CD4-positive, alpha-beta T cell (primary cell): ENCODE measurements around the gene LRRTM4. TPM values are rescaled to one million over a fixed set of nuclear protein-coding genes. Genes with fewer than 3 reads are reported as not detected.

Source experiments
- ATAC-seq: fragments of 200-7000 bp; cut with Tn5 transposase; one replicate; pipeline ENCODE4 v1.10.0; 2022; ENCODE audit warnings: mild to moderate bottlenecking; ENCODE audit not compliant: poor library complexity
- CTCF ChIA-PET: fragments of 350-600 bp; sonication (Branson Sonifier 250); formaldehyde crosslinking; loops from one replicate; lab custom pipeline; 2021; ENCODE audit warnings: antibody characterized with exemption, inconsistent platforms; lab: Charles Lee
- POLR2A ChIA-PET: fragments of 350-600 bp; sonication (Branson Sonifier 250); formaldehyde crosslinking; loops from one replicate; lab custom pipeline; 2021; ENCODE audit warnings: antibody characterized with exemption, inconsistent platforms; lab: Charles Lee
- DNase-seq, 14 experiments: peaks; one replicate each; pipeline ENCODE4 v3.0.0-alpha.2; 2013 to 2020; ENCODE audit warnings: mixed read lengths in 2 of 14
- H3K27ac ChIP-seq, 2 donors: one replicate each; pipeline versions ENCODE4 v1.5.1 to v1.7.0; 2013; ENCODE audit warnings: low read length in 2 of 2, low read depth in 1 of 2, mild to moderate bottlenecking in 1 of 2
- H3K27me3 ChIP-seq, 2 experiments: 1 replicate in 1 of 2; 2 replicates in 1 of 2; pipeline versions ENCODE4 v1.6.1 to v1.7.0; 2013; ENCODE audit warnings: low read length in 2 of 2, control low read depth in 1 of 2, mild to moderate bottlenecking in 1 of 2, moderate library complexity in 1 of 2; ENCODE audit not compliant: insufficient read depth in 2 of 2, control insufficient read depth in 1 of 2
- H3K36me3 ChIP-seq: one replicate; pipeline ENCODE4 v1.6.1; 2013; ENCODE audit warnings: low read length, control low read depth; ENCODE audit not compliant: insufficient read depth
- H3K4me1 ChIP-seq: one replicate; pipeline ENCODE4 v1.6.1; 2013; ENCODE audit warnings: low read length, control low read depth; ENCODE audit not compliant: insufficient read depth
- H3K4me3 ChIP-seq: one replicate; pipeline ENCODE4 v1.5.1; 2013; ENCODE audit warnings: mild to moderate bottlenecking, low read length, moderate library complexity
- H3K9me3 ChIP-seq, 2 experiments: 1 replicate in 1 of 2; 2 replicates in 1 of 2; pipeline versions ENCODE4 v1.6.1 to v1.7.0; 2013; ENCODE audit warnings: low read length in 2 of 2, mild to moderate bottlenecking in 2 of 2, control low read depth in 1 of 2, moderate library complexity in 1 of 2; ENCODE audit not compliant: control insufficient read depth in 1 of 2, insufficient read depth in 1 of 2
- H3K27ac Mint-ChIP-seq: one replicate; pipeline ENCODE4 v1.8.0; 2020; ENCODE audit warnings: mixed read lengths
- H3K27me3 Mint-ChIP-seq: one replicate; pipeline ENCODE4 v1.8.0; 2021; ENCODE audit warnings: mixed read lengths
- H3K36me3 Mint-ChIP-seq: one replicate; pipeline ENCODE4 v1.8.0; 2021; ENCODE audit warnings: low read depth, mixed read lengths
- H3K4me1 Mint-ChIP-seq: one replicate; pipeline ENCODE4 v1.8.0; 2021; ENCODE audit warnings: low read depth, mixed read lengths
- H3K4me3 Mint-ChIP-seq: one replicate; pipeline ENCODE4 v1.8.0; 2020; ENCODE audit warnings: mild to moderate bottlenecking, mixed read lengths
- H3K9me3 Mint-ChIP-seq: one replicate; pipeline ENCODE4 v1.8.0; 2020; ENCODE audit warnings: mixed read lengths
- intact Hi-C, 2 experiments: fragments of 100-400 bp; cut with DNase I in 1 of 2; cut with micrococcal nuclease in 1 of 2; formaldehyde crosslinking; loops; one replicate each; pipeline versions ENCODE4 v1.15.1 to v1.9.0; 2023 to 2025; cut with DNase I, micrococcal nuclease
- total RNA-seq, 174 experiments: library from RNA in 2 of 174; stranded (reverse) in 2 of 174; gene quantifications; one replicate each; pipeline ENCODE4 v1.2.3 and lab custom pipeline; 2021 to 2026
- TF ChIP-seq, protein P1 (sequence below): fragments of 200-600 bp; IDR thresholded peaks from one replicate; pipeline ENCODE4 v1.8.0; 2022; ENCODE audit warnings: antibody characterized with exemption, mild to moderate bottlenecking

Gene LRRTM4
- total RNA-seq, 2 experiments from 2014 or later = not detected

DNA sequence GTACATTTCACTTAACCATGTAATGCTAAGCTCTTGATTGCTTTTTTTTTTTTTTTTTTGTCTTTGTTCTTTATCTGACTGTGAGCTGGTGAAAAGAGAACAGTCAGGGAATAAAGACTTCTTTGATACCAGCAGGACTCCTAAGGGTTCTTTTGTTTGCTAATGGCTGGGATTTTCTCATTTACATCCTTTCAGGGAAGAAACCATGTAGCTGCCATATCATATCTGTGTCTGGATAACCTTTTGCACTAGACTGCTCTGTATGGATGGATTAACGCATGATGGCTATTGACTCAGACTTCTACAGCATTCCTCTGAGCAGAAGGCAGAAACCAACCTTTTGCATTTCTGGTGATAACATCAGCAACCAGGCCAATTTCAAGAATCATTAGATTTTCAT lies 504.0 kb downstream of the LRRTM4 start:
- ChIA-PET POLR2A (no interaction called here), CTCF (no interaction called here)
- TF ChIP-seq, protein P1, sequence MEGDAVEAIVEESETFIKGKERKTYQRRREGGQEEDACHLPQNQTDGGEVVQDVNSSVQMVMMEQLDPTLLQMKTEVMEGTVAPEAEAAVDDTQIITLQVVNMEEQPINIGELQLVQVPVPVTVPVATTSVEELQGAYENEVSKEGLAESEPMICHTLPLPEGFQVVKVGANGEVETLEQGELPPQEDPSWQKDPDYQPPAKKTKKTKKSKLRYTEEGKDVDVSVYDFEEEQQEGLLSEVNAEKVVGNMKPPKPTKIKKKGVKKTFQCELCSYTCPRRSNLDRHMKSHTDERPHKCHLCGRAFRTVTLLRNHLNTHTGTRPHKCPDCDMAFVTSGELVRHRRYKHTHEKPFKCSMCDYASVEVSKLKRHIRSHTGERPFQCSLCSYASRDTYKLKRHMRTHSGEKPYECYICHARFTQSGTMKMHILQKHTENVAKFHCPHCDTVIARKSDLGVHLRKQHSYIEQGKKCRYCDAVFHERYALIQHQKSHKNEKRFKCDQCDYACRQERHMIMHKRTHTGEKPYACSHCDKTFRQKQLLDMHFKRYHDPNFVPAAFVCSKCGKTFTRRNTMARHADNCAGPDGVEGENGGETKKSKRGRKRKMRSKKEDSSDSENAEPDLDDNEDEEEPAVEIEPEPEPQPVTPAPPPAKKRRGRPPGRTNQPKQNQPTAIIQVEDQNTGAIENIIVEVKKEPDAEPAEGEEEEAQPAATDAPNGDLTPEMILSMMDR = no peak
- Histone ChIP-seq H3K27ac (no peak overlapping the region), H3K4me3 (no peak overlapping the region), H3K4me1 (no peaks in the 10 kb centered on the region), H3K36me3 (no peaks in the 10 kb centered on the region), H3K27me3 (no peaks in the 10 kb centered on the region), H3K9me3 (peaks cover 0 to 7% of the 10 kb centered on the region in 2 experiments)
- Mint-ChIP-seq H3K36me3 (no peaks in the 10 kb centered on the region), H3K27ac (no peak overlapping the region), H3K4me3 (no peak overlapping the region), H3K27me3 (no peaks in the 10 kb centered on the region), H3K4me1 (no peaks in the 10 kb centered on the region), H3K9me3 (peaks cover 5% of the 10 kb centered on the region)
- intact Hi-C loops = no loop called here
- no peak for DNase-seq
- no peak for ATAC-seq

DNA sequence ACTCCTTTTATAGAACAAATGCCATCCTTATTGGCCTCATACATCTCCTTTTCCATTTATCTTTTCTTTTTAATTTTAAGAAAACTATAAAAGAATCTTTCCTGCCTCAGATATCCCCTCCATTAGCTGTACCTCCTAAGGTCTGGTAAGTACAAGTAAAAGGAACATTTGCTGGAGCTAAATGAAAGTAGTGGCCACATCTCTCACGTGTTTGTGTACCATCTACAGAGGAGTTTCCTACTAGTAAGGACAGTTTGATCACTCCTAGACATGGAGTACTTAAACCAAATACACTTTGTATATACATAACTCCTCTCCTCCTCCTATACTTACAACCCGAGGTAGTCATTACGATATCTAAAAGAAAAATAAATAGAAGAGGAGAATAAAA lies 504.8 kb downstream of the LRRTM4 start:
- Mint-ChIP-seq H3K27me3 (no peaks in the 10 kb centered on the region), H3K27ac (no peak overlapping the region), H3K4me1 (no peaks in the 10 kb centered on the region), H3K4me3 (no peak overlapping the region), H3K36me3 (no peaks in the 10 kb centered on the region), H3K9me3 (peaks cover 5% of the 10 kb centered on the region)
- Histone ChIP-seq H3K27me3 (no peaks in the 10 kb centered on the region), H3K36me3 (no peaks in the 10 kb centered on the region), H3K4me3 (no peak overlapping the region), H3K27ac (no peak overlapping the region), H3K9me3 (peaks cover 0 to 7% of the 10 kb centered on the region in 2 experiments), H3K4me1 (no peaks in the 10 kb centered on the region)
- intact Hi-C loops = no loop called here
- POLR2A ChIA-PET = no interaction called here
- TF ChIP-seq, protein P1 = no peak
- no peak for DNase-seq
- ATAC-seq = no peak
- CTCF ChIA-PET = no interaction called here

DNA sequence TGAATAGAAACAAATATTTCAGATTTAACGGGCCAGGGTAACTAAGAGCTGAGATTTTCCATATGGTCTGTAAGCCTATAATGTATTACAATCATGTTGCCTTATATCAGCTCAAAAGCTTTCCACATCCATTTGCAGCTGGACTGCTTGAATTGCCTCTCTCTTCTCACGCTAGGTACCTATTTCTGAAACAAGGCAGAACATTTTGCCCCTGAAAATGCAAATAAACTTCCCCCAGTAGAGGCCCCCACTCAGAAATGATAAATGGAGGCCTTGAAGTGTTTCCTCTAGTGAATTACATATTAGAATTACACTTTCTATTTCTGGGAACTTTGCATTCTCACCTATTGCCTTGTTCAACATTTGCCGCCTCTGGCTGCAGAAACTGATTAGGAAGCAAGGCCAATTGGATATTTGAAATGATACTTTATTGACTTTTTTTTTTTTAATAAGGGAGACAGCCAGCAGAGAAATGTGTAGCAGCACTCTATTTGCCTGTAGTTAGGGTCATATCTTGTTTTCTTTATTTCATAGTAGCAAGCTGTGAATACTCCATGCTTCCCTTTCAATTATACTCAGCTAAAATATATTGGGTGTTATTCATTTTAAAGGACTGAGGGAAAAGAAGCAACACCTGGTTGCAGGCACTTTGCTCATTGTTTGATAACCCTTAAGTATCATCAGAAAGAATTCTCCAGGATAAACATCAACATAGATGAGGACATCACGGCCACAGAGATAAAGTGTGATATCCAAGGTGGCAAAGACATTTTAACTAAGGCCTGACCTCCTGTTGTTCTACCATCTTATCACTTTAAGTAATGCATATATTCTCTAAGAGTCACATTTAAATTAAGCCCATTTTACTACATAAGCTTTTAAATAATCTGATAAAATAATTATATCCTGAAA lies 505.5 kb downstream of the LRRTM4 start:
- Histone ChIP-seq H3K36me3 (no peaks in the 10 kb centered on the region), H3K27me3 (no peaks in the 10 kb centered on the region), H3K4me3 (no peak overlapping the region), H3K27ac (no peak overlapping the region), H3K4me1 (no peaks in the 10 kb centered on the region), H3K9me3 (peaks cover 0 to 7% of the 10 kb centered on the region in 2 experiments)
- TF ChIP-seq, protein P1 = no peak
- no peak overlapping the region for H3K4me3 Mint-ChIP-seq
- POLR2A ChIA-PET = no interaction called here
- peaks cover 5% of the 10 kb centered on the region for H3K9me3 Mint-ChIP-seq
- H3K4me1 Mint-ChIP-seq = no peaks in the 10 kb centered on the region
- DNase-seq (no peak), ATAC-seq (no peak)
- H3K36me3 Mint-ChIP-seq = no peaks in the 10 kb centered on the region
- CTCF ChIA-PET = no interaction called here
- no peak overlapping the region for H3K27ac Mint-ChIP-seq
- intact Hi-C loops = no loop called here
- H3K27me3 Mint-ChIP-seq = no peaks in the 10 kb centered on the region
